Heart left ventricle (tissue), 13 donors: ENCODE data around the gene STK4.

ENCODE experiments used
- CTCF ChIP-seq, 12 donors: fragments of 200-600 bp; sonication (generic) in 4 of 12; IDR thresholded peaks; one replicate each; pipeline versions ENCODE4 v1.5.0 to v1.8.0; 2018 to 2022; ENCODE audit warnings: antibody characterized with exemption in 12 of 12, mild to moderate bottlenecking in 5 of 12
- POLR2A ChIP-seq, 2 donors: fragments of 450-650 bp; IDR thresholded peaks; one replicate each; pipeline ENCODE4 v1.6.1; 2017; ENCODE audit warnings: antibody characterized with exemption in 2 of 2, mild to moderate bottlenecking in 2 of 2, moderate library complexity in 2 of 2
- donor health status: ischemic (EF 13 %, LVEDD 7.1; RV severe dilation, severe dysfunction).
- donor health status: DM: no; HTN: yes; CAD: no.
- donor health status: DM: no; HTN: no; CAD: no.
- donor health status: ischemic (EF 25% LVEDD 6.9; RV normal size, moderate dysfunction).
- donor health status: ischemic (EF 25% LVEDD 5.7; RV mildly dilated, moderate dysfunction).
- donor health status: ischemic (EF 35%, LVEDD 5.7; RV mildly dilated, moderate dysfunction).
- donor health status: nonischemic (EF 11% LVEDD 7.7; RV severe dilation, severe dysfunction).
- donor health status: DM: yes; HTN: yes; CAD: no.
- donor health status: PGD.
- donor health status: ischemic (EF 29% LVEDD 5.4; RV normal size, mild dysfunction).
- donor health status: nonischemic (EF 23%, LVEDD 6.1; RV moderate dilation, normal function).

GRCh38 chr20:45072066-45072465 is 105.8 kb downstream of the STK4 start:
- TF ChIP-seq CTCF (IDR thresholded peaks at IDR 0.05) (no peak), POLR2A (IDR thresholded peaks at IDR 0.05) (no peak)
